GM12878 (cell line): Measurements from ENCODE around the gene CCNL1.

Experiments used
- CTCF ChIP-seq, 3 experiments: IDR thresholded peaks in 2 of 3; conservative IDR thresholded peaks in 1 of 3; 2 replicates each; pipeline ENCODE4 v1.5.1; 2011; ENCODE audit warnings: low read depth in 3 of 3, low read length in 3 of 3, mild to moderate bottlenecking in 3 of 3, control low read depth in 2 of 3, moderate library complexity in 2 of 3, inconsistent platforms in 1 of 3, mixed read lengths in 1 of 3; ENCODE audit not compliant: control insufficient read depth in 2 of 3, insufficient read depth in 1 of 3; ENCODE audit errors: extremely low read depth in 1 of 3
- MYC ChIP-seq: IDR thresholded peaks from 2 replicates; pipeline ENCODE4 v1.6.1; 2011; ENCODE audit warnings: mild to moderate bottlenecking, low read length, moderate library complexity, inconsistent platforms; ENCODE audit not compliant: insufficient read depth, insufficient replicate concordance, insufficient read length, severe bottlenecking
- POLR2A ChIP-seq: IDR thresholded peaks from 2 replicates; pipeline ENCODE4 v1.6.1; 2011; ENCODE audit warnings: low read depth, mild to moderate bottlenecking, low read length
- RBBP5 ChIP-seq: fragments of 200-600 bp; sonication (generic); conservative IDR thresholded peaks from 2 replicates; pipeline ENCODE4 v1.6.1; 2016
- SUZ12 ChIP-seq: fragments of 200-600 bp; sonication (generic); IDR thresholded peaks from one replicate; pipeline ENCODE4 v1.6.1; 2018; ENCODE audit warnings: antibody characterized with exemption, mild to moderate bottlenecking; ENCODE audit not compliant: unreplicated experiment

- no peak for TF ChIP-seq CTCF (IDR thresholded peaks at IDR 0.05 in 2 of 3, conservative IDR thresholded peaks at IDR 0.05 in 1 of 3; ENCODE audit: control insufficient read depth in 2 of 3, extremely low read depth in 1 of 3, insufficient read depth in 1 of 3, low read depth in 3 of 3, low read length in 3 of 3)
- no peak for TF ChIP-seq RBBP5
- no peak for TF ChIP-seq POLR2A
- no peak for TF ChIP-seq MYC
- no peak for TF ChIP-seq SUZ12
Measured at GRCh38 chr3:157128771-157129681, 30.9 kb downstream of the CCNL1 start.
